Skin epidermis (tissue), 12 donors: ENCODE data around the gene GPR141.

ENCODE experiments used
- H3K27ac ChIP-seq, 21 experiments: fragments of 200-600 bp; sonication (generic) in 11 of 21; one replicate each; pipeline ENCODE4 v1.5.0; 2020; ENCODE audit warnings: mild to moderate bottlenecking in 3 of 21, inconsistent platforms in 2 of 21, moderate library complexity in 2 of 21
- H3K4me3 ChIP-seq, 7 experiments: fragments of 200-600 bp; sonication (generic) in 2 of 7; one replicate each; pipeline ENCODE4 v1.5.0; 2020; ENCODE audit warnings: inconsistent platforms in 2 of 7, mild to moderate bottlenecking in 2 of 7, moderate library complexity in 1 of 7

Gene GPR141

GRCh38 chr7:37726016-37726415, 42.5 kb downstream of the GPR141 start:
- Histone ChIP-seq H3K27ac (no peak overlapping the region), H3K4me3 (no peak overlapping the region)

DNA sequence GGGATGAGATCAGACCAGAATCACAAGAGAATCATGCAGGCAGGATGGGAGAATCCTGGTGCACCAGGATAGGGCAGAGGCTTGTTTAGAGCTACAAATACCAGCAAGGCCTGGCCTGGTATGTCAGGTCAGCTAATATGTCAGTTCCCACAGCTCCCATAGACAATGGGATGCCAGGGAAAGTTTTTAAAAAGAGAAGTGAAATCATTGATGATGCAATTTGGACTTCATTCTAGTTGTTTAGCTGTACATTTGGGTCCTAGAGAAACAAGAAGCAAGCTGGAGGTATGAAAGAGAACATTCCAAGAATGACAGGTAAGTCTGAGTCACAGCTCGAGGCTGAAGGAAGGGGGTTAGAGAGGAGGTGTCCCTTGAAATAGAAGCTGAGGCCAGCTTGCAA, 45.2 kb downstream of the GPR141 start:
- peak overlapping the region in 3 of 21 experiments; percentile 16 to 50 (median 20) for H3K27ac ChIP-seq
- H3K4me3 ChIP-seq, result no peak overlapping the region

GRCh38 chr7:37729181-37729580, 45.6 kb downstream of the GPR141 start:
- Histone ChIP-seq H3K27ac (peak overlapping the region in 5 of 21 experiments; percentile 13 to 50 (median 20)), H3K4me3 (no peak overlapping the region)

DNA sequence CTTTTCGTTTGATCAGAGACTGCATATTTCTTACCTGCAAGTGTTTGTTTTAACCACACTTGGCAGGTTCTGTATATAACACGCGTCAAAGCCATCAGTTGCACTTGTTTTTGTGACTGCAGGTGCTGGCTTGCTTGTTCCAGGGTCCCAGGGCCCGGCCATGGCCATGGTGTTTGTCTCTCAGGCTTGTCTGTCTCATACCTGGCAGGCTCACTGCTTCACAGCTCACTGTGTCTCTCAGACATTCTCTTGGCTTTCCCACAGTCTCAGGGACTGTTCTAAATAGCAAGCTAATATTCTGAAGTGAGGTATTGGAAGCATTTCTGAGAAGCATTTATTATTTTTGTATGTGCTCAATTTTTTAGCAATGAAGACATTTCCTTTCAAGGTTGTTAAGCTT, 46.9 kb downstream of the GPR141 start:
- no peak overlapping the region for H3K27ac ChIP-seq
- no peak overlapping the region for H3K4me3 ChIP-seq

GRCh38 chr7:37732253-37732652, 48.7 kb downstream of the GPR141 start:
- H3K27ac ChIP-seq, result peak overlapping the region in 1 of 21 experiments; percentile 17

DNA sequence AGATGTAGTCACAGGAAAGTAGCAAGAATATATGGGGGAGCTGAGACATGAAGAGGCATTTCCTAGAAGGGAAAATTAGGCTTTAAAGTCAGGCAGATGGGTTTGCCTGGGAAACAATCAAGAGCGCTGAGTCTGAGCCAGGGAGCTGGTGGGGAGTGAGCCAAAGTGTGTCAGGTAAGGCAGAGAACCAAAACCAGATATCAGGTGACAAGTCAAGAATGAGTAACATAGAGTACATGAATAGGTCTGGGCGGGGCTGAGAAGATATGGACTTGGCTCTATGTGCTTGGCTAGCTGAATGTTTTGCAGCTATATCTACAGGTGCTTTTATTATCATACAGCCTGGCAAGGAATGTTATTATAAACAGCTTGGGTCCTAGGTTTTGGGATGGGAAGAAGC, 49.3 kb downstream of the GPR141 start:
- peak overlapping the region in 2 of 21 experiments; percentile 17 to 22 for H3K27ac ChIP-seq
- H3K4me3 ChIP-seq, result no peak overlapping the region

More at GRCh38 chr7:37732253-37732652, 48.7 kb downstream of the GPR141 start:
- no peak overlapping the region for H3K4me3 ChIP-seq

- H3K4me3 ChIP-seq, result no peak overlapping the region
- no peak overlapping the region for H3K27ac ChIP-seq
These were observed 51.6 kb downstream of the GPR141 start for GRCh38 chr7:37735196-37735595.

DNA sequence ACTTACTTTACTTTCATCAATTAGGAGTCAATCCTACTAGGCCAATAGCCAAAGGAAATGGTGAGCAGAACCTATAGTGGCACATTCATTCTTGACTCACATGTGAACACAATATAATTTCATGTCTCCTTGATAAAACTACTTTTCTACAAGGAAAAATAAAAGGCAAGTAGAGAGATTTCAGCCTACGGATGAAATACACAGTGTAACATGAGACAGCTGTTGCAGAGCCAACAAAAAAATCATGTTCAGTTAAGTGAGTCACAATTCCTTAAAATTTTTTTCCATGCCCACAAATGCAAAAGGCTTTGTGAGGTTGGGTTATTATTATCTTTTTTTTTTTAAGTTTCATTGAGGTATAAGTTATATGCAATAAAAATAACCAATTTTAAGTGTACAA, 54.8 kb downstream of the GPR141 start:
- no peak overlapping the region for H3K4me3 ChIP-seq
- H3K27ac ChIP-seq, result no peak overlapping the region

DNA sequence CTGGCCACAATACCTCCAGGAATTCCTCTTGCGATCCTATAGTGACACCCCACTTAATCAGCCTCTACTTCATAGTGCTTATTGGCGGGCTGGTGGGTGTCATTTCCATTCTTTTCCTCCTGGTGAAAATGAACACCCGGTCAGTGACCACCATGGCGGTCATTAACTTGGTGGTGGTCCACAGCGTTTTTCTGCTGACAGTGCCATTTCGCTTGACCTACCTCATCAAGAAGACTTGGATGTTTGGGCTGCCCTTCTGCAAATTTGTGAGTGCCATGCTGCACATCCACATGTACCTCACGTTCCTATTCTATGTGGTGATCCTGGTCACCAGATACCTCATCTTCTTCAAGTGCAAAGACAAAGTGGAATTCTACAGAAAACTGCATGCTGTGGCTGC, 56.8 kb downstream of the GPR141 start:
- H3K27ac ChIP-seq, result no peak overlapping the region
- no peak overlapping the region for H3K4me3 ChIP-seq

GRCh38 chr7:37741776-37742175, 58.2 kb downstream of the GPR141 start:
- Histone ChIP-seq H3K4me3 (no peak overlapping the region), H3K27ac (no peak overlapping the region)

- Histone ChIP-seq H3K27ac (peak overlapping the region in 1 of 21 experiments; percentile 27), H3K4me3 (no peak overlapping the region)
These were observed 67.5 kb downstream of the GPR141 start for GRCh38 chr7:37751096-37751495.

DNA sequence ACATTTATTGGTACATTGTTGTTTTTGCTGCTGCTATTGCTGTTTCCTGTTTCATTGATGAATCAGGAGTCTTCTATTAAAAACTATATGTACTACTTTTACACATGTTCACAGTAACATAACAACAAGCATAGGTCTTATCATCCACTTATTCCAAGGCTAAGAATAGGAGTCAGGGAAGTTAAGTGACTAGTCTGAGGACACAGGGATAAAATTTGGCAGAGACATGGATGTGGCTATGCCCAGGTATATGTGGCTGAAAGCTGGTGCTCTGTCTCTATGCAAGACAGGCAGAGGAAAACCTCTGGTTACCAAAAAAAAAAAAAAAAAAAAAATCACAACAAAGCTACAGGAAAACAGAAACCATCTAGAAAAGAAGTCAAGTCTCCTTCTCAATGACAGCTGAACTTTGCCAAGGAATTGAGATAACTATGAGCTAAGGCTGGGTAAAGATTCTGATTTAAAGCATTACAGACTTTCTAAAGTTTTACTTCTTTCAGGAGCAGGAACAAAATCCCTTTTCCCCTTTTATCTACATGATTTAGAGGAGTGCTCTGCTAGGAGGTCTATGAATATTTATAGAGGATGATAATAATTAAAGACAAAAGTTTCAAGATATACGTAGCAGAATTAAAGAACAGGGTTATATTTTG, 70.0 kb downstream of the GPR141 start:
- Histone ChIP-seq H3K4me3 (no peak overlapping the region), H3K27ac (no peak overlapping the region)

GRCh38 chr7:37756797-37757551, 73.4 kb downstream of the GPR141 start:
- no peak overlapping the region for H3K27ac ChIP-seq

DNA sequence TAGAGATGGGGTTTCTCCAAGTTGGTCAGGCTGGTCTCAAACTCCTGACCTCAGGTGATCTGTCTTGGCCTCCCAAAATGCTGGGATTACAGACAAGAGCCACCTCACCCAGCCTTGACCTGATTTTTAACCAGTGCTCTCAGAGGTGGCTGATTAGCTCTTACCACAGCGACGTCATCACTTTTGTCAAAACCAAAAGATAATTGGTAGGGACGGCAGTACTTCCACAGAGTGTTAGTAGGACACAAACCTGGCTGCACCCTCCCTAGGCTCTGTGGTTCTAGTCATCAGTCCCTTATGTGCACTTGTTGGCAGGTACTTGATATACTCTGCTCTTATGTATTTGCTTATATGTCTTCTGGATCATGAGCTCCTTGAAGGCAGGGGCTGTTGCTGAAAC, 74.0 kb downstream of the GPR141 start:
- Histone ChIP-seq H3K4me3 (no peak overlapping the region), H3K27ac (no peak overlapping the region)

More at GRCh38 chr7:37756797-37757551, 73.4 kb downstream of the GPR141 start:
- no peak overlapping the region for H3K4me3 ChIP-seq

GRCh38 chr7:37758501-37759045, 75.0 kb downstream of the GPR141 start:
- no peak overlapping the region for H3K4me3 ChIP-seq
- no peak overlapping the region for H3K27ac ChIP-seq

- no peak overlapping the region for H3K27ac ChIP-seq
- H3K4me3 ChIP-seq, result no peak overlapping the region
These were observed 76.0 kb downstream of the GPR141 start for GRCh38 chr7:37759526-37759925.

GRCh38 chr7:37765421-37765829, 81.9 kb downstream of the GPR141 start:
- peak overlapping the region in 4 of 21 experiments; percentile 12 to 81 (median 58) for H3K27ac ChIP-seq
- no peak overlapping the region for H3K4me3 ChIP-seq

DNA sequence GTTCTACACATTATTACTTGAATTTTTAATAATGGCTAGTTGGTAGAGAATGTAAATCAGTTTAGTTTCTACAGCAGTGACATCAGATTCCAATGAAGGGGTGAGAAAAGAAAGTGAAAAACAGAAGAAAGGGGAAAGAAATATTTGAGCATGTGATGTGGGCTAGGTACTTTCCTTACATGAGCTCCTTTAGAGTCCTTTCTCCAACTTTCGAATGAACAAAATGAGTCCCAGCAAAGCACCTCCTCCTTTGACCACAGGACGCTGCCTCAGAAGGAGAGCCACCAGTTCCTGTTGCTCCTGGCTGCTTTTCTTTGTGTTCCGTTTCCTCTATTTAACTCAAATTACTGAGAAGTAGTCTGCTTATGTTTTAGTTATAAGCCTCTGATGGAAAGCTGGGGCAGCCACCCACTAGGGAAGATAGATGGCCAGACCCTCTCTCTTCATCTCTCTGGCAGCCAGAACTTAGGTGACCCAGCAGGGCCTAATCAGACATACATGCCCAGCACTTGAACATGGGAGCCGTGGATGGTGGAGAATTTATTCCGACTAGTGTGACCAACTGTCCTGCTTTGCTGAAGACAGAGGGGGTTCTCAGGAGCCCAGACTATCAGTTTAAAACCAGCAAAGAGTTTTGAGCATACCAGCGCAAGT, 82.4 kb downstream of the GPR141 start:
- Histone ChIP-seq H3K27ac (peak overlapping the region in 6 of 21 experiments; percentile 31 to 81 (median 53)), H3K4me3 (no peak overlapping the region)

- no peak overlapping the region for H3K27ac ChIP-seq
- no peak overlapping the region for H3K4me3 ChIP-seq
These were observed 85.0 kb downstream of the GPR141 start for GRCh38 chr7:37768611-37769010.

- Histone ChIP-seq H3K27ac (no peak overlapping the region), H3K4me3 (no peak overlapping the region)
These were observed 85.7 kb downstream of the GPR141 start for GRCh38 chr7:37769291-37769690.
